GM23248 (cell line): ENCODE measurements around the gene ERC2.

Source experiments
- EZH2 ChIP-seq: fragments of 200-600 bp; sonication (generic); IDR thresholded peaks from 2 replicates; pipeline ENCODE4 v1.6.1; 2018; ENCODE audit warnings: antibody characterized with exemption, mild to moderate bottlenecking; ENCODE audit not compliant: insufficient read depth, poor library complexity, severe bottlenecking
- EZH2phosphoT487 ChIP-seq: fragments of 200-600 bp; sonication (generic); IDR thresholded peaks from 2 replicates; pipeline ENCODE4 v1.6.1; 2018; ENCODE audit warnings: antibody characterized with exemption, moderate library complexity, mild to moderate bottlenecking, low read depth; ENCODE audit not compliant: insufficient read depth

- TF ChIP-seq EZH2 (no peak), EZH2phosphoT487 (no peak)
Measured at GRCh38 chr3:56202997-56203396, 265.3 kb downstream of the ERC2 start.
